Activated naive CD8-positive, alpha-beta T cell treated with anti-CD3 and anti-CD28 coated beads, Interleukin-2, amount 50 U/mL, for 24 hours (primary cell): Measurements from ENCODE around the gene NEFH.
"Not testable (repeated sequence)": the region's sequence is repeated elsewhere in the genome, so short reads cannot be mapped to it uniquely, and the experiment has no call there.

Experiments used
- ATAC-seq: fragments of 150-1000 bp; cut with Tn5 transposase; one replicate; pipeline ENCODE4 v1.10.0; 2021
- DNase-seq: peaks from one replicate; pipeline ENCODE4 v3.0.0; 2021
- H3K27ac Mint-ChIP-seq: one replicate; pipeline ENCODE4 v1.8.0; 2021; ENCODE audit warnings: mild to moderate bottlenecking, mixed read lengths
- H3K27me3 Mint-ChIP-seq: one replicate; pipeline ENCODE4 v1.8.0; 2021; ENCODE audit warnings: mixed read lengths
- H3K36me3 Mint-ChIP-seq: one replicate; pipeline ENCODE4 v1.8.0; 2021; ENCODE audit warnings: low read depth, mixed read lengths
- H3K4me1 Mint-ChIP-seq: one replicate; pipeline ENCODE4 v1.8.0; 2021; ENCODE audit warnings: mixed read lengths
- H3K4me3 Mint-ChIP-seq: one replicate; pipeline ENCODE4 v1.8.0; 2021; ENCODE audit warnings: mild to moderate bottlenecking, moderate library complexity, mixed read lengths
- H3K9me3 Mint-ChIP-seq: one replicate; pipeline ENCODE4 v1.8.0; 2021; ENCODE audit warnings: mixed read lengths

The NEFH gene

GRCh38 chr22:29478326-29479276 is 1.4 kb upstream of the NEFH start:
- Mint-ChIP-seq H3K27ac (no peak overlapping the region), H3K4me3 (no peak overlapping the region), H3K4me1 (peaks cover 10% of the 10 kb centered on the region), H3K36me3 (no peaks in the 10 kb centered on the region), H3K9me3 (no peaks in the 10 kb centered on the region), H3K27me3 (peaks cover 50% of the 10 kb centered on the region)
- peak; percentile 25 for DNase-seq
- ATAC-seq = no peak

GRCh38 chr22:29480262-29480511 is 169 bp downstream of the NEFH start:
- ATAC-seq = no peak
- peaks cover 49% of the 10 kb centered on the region for H3K27me3 Mint-ChIP-seq

DNA sequence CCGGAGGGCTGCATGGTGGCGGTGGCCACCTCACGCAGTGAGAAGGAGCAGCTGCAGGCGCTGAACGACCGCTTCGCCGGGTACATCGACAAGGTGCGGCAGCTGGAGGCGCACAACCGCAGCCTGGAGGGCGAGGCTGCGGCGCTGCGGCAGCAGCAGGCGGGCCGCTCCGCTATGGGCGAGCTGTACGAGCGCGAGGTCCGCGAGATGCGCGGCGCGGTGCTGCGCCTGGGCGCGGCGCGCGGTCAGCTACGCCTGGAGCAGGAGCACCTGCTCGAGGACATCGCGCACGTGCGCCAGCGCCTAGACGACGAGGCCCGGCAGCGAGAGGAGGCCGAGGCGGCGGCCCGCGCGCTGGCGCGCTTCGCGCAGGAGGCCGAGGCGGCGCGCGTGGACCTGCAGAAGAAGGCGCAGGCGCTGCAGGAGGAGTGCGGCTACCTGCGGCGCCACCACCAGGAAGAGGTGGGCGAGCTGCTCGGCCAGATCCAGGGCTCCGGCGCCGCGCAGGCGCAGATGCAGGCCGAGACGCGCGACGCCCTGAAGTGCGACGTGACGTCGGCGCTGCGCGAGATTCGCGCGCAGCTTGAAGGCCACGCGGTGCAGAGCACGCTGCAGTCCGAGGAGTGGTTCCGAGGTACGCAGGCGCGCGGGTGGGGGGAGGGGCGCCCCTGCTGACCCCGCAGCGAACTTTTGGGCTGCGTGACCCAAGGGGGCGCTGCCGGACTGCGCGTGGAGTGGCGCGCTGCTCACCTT is 670 bp downstream of the NEFH start:
- Mint-ChIP-seq H3K9me3 (no peaks in the 10 kb centered on the region), H3K4me1 (peaks cover 10% of the 10 kb centered on the region), H3K27me3 (peaks cover 47% of the 10 kb centered on the region), H3K36me3 (no peaks in the 10 kb centered on the region), H3K4me3 (peak overlapping the region; percentile 77), H3K27ac (peak overlapping the region; percentile 62)
- ATAC-seq (peak; percentile 67), DNase-seq (peak; percentile 47)

More at GRCh38 chr22:29480262-29480511, 169 bp downstream of the NEFH start:
- Mint-ChIP-seq H3K27ac (no peak overlapping the region), H3K4me1 (peaks cover 10% of the 10 kb centered on the region), H3K36me3 (no peaks in the 10 kb centered on the region), H3K4me3 (no peak overlapping the region), H3K9me3 (no peaks in the 10 kb centered on the region)
- DNase-seq = no peak

GRCh38 chr22:29481265-29482000 is 1.4 kb downstream of the NEFH start:
- H3K27ac Mint-ChIP-seq = peak overlapping the region; percentile 62
- peaks cover 44% of the 10 kb centered on the region for H3K27me3 Mint-ChIP-seq
- no peaks in the 10 kb centered on the region for H3K9me3 Mint-ChIP-seq
- no peak for ATAC-seq
- peaks cover 10% of the 10 kb centered on the region for H3K4me1 Mint-ChIP-seq
- H3K4me3 Mint-ChIP-seq = peak overlapping the region; percentile 77
- H3K36me3 Mint-ChIP-seq = no peaks in the 10 kb centered on the region
- DNase-seq = no peak

- Mint-ChIP-seq H3K4me1 (peaks cover 10% of the 10 kb centered on the region), H3K36me3 (no peaks in the 10 kb centered on the region), H3K27ac (no peak overlapping the region), H3K27me3 (peaks cover 40% of the 10 kb centered on the region), H3K4me3 (peak overlapping the region; percentile 45), H3K9me3 (no peaks in the 10 kb centered on the region)
- DNase-seq (no peak), ATAC-seq (no peak)
These were observed 2.2 kb downstream of the NEFH start for GRCh38 chr22:29482253-29482652.

DNA sequence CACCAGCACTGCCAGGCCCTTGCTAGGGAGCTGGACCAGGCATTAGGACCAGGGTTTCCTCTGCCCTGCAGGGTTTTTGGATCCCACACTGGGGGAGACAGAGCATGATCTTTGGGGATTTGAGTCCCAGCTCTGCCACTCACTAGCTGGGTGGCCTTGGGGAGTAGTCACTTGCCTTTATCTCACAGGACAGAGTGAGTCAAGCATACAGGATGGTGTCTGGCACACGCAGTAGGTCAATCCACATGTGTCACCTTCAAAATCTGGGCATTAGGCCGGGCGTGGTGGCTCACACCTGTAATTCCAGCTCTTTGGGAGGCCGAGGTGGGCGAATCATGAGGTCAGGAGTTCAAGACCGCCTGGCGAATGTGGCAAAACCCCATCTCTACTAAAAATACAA is 2.7 kb downstream of the NEFH start:
- H3K27ac Mint-ChIP-seq = no peak overlapping the region
- H3K36me3 Mint-ChIP-seq = no peaks in the 10 kb centered on the region
- H3K9me3 Mint-ChIP-seq = no peaks in the 10 kb centered on the region
- peaks cover 35% of the 10 kb centered on the region for H3K27me3 Mint-ChIP-seq
- ATAC-seq (no peak), DNase-seq (no peak)
- peaks cover 10% of the 10 kb centered on the region for H3K4me1 Mint-ChIP-seq
- no peak overlapping the region for H3K4me3 Mint-ChIP-seq

DNA sequence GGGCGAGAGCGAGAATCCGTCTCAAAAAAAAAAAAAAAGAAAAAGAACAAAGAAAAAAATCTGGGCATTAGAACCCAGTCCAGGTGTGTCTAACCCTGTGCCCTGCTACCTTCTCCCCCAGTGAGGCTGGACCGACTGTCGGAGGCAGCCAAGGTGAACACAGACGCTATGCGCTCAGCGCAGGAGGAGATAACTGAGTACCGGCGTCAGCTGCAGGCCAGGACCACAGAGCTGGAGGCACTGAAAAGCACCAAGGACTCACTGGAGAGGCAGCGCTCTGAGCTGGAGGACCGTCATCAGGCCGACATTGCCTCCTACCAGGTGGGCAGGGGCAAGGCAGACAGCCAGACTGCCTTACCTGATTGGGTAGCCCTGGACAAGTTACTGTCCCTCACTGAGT is 3.2 kb downstream of the NEFH start:
- H3K4me1 Mint-ChIP-seq = peaks cover 10% of the 10 kb centered on the region
- H3K27ac Mint-ChIP-seq = no peak overlapping the region
- ATAC-seq = no peak
- no peaks in the 10 kb centered on the region for H3K36me3 Mint-ChIP-seq
- H3K4me3 Mint-ChIP-seq = no peak overlapping the region
- DNase-seq = no peak
- no peaks in the 10 kb centered on the region for H3K9me3 Mint-ChIP-seq
- peaks cover 30% of the 10 kb centered on the region for H3K27me3 Mint-ChIP-seq

GRCh38 chr22:29484642-29485041 is 4.6 kb downstream of the NEFH start:
- Mint-ChIP-seq H3K27ac (no peak overlapping the region), H3K9me3 (no peaks in the 10 kb centered on the region), H3K4me3 (no peak overlapping the region), H3K36me3 (no peaks in the 10 kb centered on the region), H3K27me3 (peaks cover 17% of the 10 kb centered on the region), H3K4me1 (peaks cover 11% of the 10 kb centered on the region)
- DNase-seq (no peak), ATAC-seq (no peak)

- H3K9me3 Mint-ChIP-seq = no peaks in the 10 kb centered on the region
- peaks cover 9% of the 10 kb centered on the region for H3K4me1 Mint-ChIP-seq
- peaks cover 15% of the 10 kb centered on the region for H3K27me3 Mint-ChIP-seq
- ATAC-seq (no peak), DNase-seq (no peak)
- H3K4me3 Mint-ChIP-seq = no peak overlapping the region
- no peak overlapping the region for H3K27ac Mint-ChIP-seq
- no peaks in the 10 kb centered on the region for H3K36me3 Mint-ChIP-seq
These were observed 5.4 kb downstream of the NEFH start for GRCh38 chr22:29485448-29485847.

DNA sequence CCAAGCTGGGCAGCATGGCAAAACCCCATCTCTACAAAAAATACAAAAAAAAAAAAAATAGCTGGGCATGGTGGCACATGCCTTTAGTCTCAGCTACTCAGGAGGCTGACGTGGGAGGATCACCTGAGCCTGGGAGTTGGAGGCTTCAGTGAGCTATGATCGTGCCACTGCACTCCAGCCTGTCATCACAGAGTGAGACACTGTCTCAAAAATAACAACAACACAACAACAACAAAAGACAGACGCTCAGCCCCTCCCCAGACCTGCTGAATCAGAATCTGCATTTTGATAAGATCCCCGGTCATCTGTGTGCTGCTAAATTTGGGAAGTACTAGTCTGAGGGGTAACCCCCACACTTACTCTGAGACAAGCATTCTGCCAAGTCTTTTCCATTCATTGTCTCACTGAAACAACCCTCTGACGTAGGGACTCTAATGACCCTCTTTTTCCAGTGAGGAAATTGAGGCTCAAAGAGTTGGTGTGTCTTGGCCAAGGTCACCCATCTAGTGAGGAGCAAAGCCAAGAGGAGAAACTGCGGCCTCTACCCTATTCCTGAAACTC is 7.5 kb downstream of the NEFH start:
- H3K27ac Mint-ChIP-seq = no peak overlapping the region
- no peaks in the 10 kb centered on the region for H3K9me3 Mint-ChIP-seq
- peaks cover 2% of the 10 kb centered on the region for H3K4me1 Mint-ChIP-seq
- peaks cover 3% of the 10 kb centered on the region for H3K27me3 Mint-ChIP-seq
- H3K36me3 Mint-ChIP-seq = no peaks in the 10 kb centered on the region
- DNase-seq (no peak), ATAC-seq (no peak)
- H3K4me3 Mint-ChIP-seq = no peak overlapping the region

DNA sequence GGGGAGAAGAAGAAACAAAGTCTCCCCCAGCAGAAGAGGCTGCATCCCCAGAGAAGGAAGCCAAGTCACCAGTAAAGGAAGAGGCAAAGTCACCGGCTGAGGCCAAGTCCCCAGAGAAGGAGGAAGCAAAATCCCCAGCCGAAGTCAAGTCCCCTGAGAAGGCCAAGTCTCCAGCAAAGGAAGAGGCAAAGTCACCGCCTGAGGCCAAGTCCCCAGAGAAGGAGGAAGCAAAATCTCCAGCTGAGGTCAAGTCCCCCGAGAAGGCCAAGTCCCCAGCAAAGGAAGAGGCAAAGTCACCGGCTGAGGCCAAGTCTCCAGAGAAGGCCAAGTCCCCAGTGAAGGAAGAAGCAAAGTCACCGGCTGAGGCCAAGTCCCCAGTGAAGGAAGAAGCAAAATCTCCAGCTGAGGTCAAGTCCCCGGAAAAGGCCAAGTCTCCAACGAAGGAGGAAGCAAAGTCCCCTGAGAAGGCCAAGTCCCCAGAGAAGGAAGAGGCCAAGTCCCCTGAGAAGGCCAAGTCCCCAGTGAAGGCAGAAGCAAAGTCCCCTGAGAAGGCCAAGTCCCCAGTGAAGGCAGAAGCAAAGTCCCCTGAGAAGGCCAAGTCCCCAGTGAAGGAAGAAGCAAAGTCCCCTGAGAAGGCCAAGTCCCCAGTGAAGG is 9.2 kb downstream of the NEFH start:
- DNase-seq, H3K27ac Mint-ChIP-seq, H3K4me3 Mint-ChIP-seq, H3K4me1 Mint-ChIP-seq, ATAC-seq, H3K9me3 Mint-ChIP-seq, H3K27me3 Mint-ChIP-seq, H3K36me3 Mint-ChIP-seq: not testable (repeated sequence)

DNA sequence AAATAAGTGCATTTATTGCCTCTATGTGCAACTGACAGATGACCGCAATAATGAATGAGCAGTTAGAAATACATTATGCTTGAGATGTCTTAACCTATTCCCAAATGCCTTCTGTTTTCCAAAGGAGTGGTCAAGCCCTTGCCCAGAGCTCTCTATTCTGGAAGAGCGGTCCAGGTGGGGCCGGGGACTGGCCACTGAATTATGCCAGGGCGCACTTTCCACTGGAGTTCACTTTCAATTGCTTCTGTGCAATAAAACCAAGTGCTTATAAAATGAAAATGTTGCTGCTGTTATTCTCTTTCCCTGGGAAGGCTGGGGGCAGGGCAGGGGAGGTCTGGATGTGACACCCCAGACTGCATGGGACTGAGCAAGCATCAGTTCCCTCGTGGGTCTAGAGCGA is 11.0 kb downstream of the NEFH start:
- no peak for DNase-seq
- Mint-ChIP-seq H3K4me3 (no peak overlapping the region), H3K9me3 (peaks cover 4% of the 10 kb centered on the region), H3K27me3 (no peaks in the 10 kb centered on the region), H3K27ac (no peak overlapping the region), H3K36me3 (peaks cover 11% of the 10 kb centered on the region), H3K4me1 (peaks cover 2% of the 10 kb centered on the region)
- ATAC-seq = no peak

GRCh38 chr22:29493636-29494035 is 13.6 kb downstream of the NEFH start:
- peaks cover 14% of the 10 kb centered on the region for H3K36me3 Mint-ChIP-seq
- no peak for ATAC-seq
- DNase-seq = no peak
- no peak overlapping the region for H3K4me3 Mint-ChIP-seq
- H3K27ac Mint-ChIP-seq = no peak overlapping the region
- peaks cover 4% of the 10 kb centered on the region for H3K9me3 Mint-ChIP-seq
- no peaks in the 10 kb centered on the region for H3K27me3 Mint-ChIP-seq
- peaks cover 2% of the 10 kb centered on the region for H3K4me1 Mint-ChIP-seq

- no peaks in the 10 kb centered on the region for H3K4me1 Mint-ChIP-seq
- no peak for ATAC-seq
- H3K9me3 Mint-ChIP-seq = no peaks in the 10 kb centered on the region
- H3K36me3 Mint-ChIP-seq = peaks cover 12% of the 10 kb centered on the region
- no peak for DNase-seq
- H3K4me3 Mint-ChIP-seq = no peak overlapping the region
- no peak overlapping the region for H3K27ac Mint-ChIP-seq
- H3K27me3 Mint-ChIP-seq = no peaks in the 10 kb centered on the region
These were observed 19.8 kb downstream of the NEFH start for GRCh38 chr22:29499852-29500251.
